Stomach (tissue), 8 donors: ENCODE measurements around the gene ADSS1. TPM values are rescaled to one million over a fixed set of nuclear protein-coding genes. Genes with fewer than 3 reads are reported as not detected.

Experiments used
- polyA plus RNA-seq, 3 donors: library from polyadenylated mRNA; stranded (reverse); fragments of 200-250 nt; gene quantifications; one replicate each; pipeline ENCODE4 v1.2.3, GENCODE V29; 2013
- small RNA-seq, 4 donors: library from RNA; depleted of rRNA; stranded (forward); fragments of <200 nt; gene quantifications; one replicate each; pipeline ENCODE3, GENCODE V24; 2016
- total RNA-seq, 5 donors: library from RNA; depleted of rRNA; stranded (reverse); fragments of >200 nt; gene quantifications; one replicate each; pipeline versions ENCODE4 v1.1.0 to v1.2.3, GENCODE V29; 2014 to 2016
- donor health status: healthy with polysubstance abuse.
- donor health status: Bipolar disorder and iron deficiency.
- donor health status: healthy.

ADSS1 gene
- total and polyA plus RNA-seq, 8 donors, result 7.0 to 59.4 (median 12.3) TPM; not detected in 1

Small RNAs within 50 kb of the gene (small RNA-seq; reads per million reads assigned to genes)
- gene MIR4710, result 0 to 0.53 (median 0) reads per million in 4 donors

Other genes starting within 250 kb of the ADSS1 start
- gene C14orf180, start 144.5 kb upstream of the ADSS1 start, total RNA-seq, result 1 to 10 TPM in 2 of 5 donors, under 1 TPM in 2, not detected in 1; 0.37 to 3.8 (median 1.4) TPM
- gene C14orf180, start 144.5 kb upstream of the ADSS1 start, polyA plus RNA-seq, result under 1 TPM; 0.31 to 0.75 (median 0.40) TPM
- gene TMEM179, start 119.5 kb upstream of the ADSS1 start, total RNA-seq, result 1 to 10 TPM in 1 of 5 donors, under 1 TPM in 2, not detected in 2; 0.58 to 4.6 (median 0.92) TPM
- 1 to 10 TPM in 1 of 3 donors, under 1 TPM in 1, not detected in 1; 0.87 to 1.4 TPM for gene TMEM179, start 119.5 kb upstream of the ADSS1 start, polyA plus RNA-seq
- 100 to 1,000 TPM in 4 of 5 donors, 10 to 100 TPM in 1; 45.9 to 385 (median 184) TPM for gene INF2, start 34.6 kb upstream of the ADSS1 start, total RNA-seq
- 100 to 1,000 TPM in 1 of 3 donors, 10 to 100 TPM in 2; 74.7 to 113 (median 90.3) TPM for gene INF2, start 34.6 kb upstream of the ADSS1 start, polyA plus RNA-seq
- gene SIVA1, start 28.9 kb downstream of the ADSS1 start, total RNA-seq, result 100 to 1,000 TPM in 4 of 5 donors, 10 to 100 TPM in 1; 73.3 to 366 (median 252) TPM
- gene SIVA1, start 28.9 kb downstream of the ADSS1 start, polyA plus RNA-seq, result 100 to 1,000 TPM; 200 to 247 (median 213) TPM
- gene AKT1, start 71.5 kb downstream of the ADSS1 start, total RNA-seq, result 100 to 1,000 TPM in 4 of 5 donors, 10 to 100 TPM in 1; 85.2 to 292 (median 119) TPM
- 100 to 1,000 TPM; 100 to 123 (median 107) TPM for gene AKT1, start 71.5 kb downstream of the ADSS1 start, polyA plus RNA-seq
- 10 to 100 TPM in 3 of 5 donors, 1 to 10 TPM in 2; 4.7 to 59.7 (median 13.2) TPM for gene ZBTB42, start 76.9 kb downstream of the ADSS1 start, total RNA-seq
- gene ZBTB42, start 76.9 kb downstream of the ADSS1 start, polyA plus RNA-seq, result 1 to 10 TPM; 4.6 to 7.9 (median 5.5) TPM
- gene CEP170B, start 141.0 kb downstream of the ADSS1 start, total RNA-seq, result 100 to 1,000 TPM in 1 of 5 donors, 10 to 100 TPM in 4; 12.7 to 483 (median 46.1) TPM
- 10 to 100 TPM in 2 of 3 donors, 1 to 10 TPM in 1; 9.6 to 15.4 (median 13.2) TPM for gene CEP170B, start 141.0 kb downstream of the ADSS1 start, polyA plus RNA-seq
- 1 to 10 TPM in 1 of 5 donors, under 1 TPM in 1, not detected in 3; 0.14 to 2.6 TPM for gene PLD4, start 200.7 kb downstream of the ADSS1 start, total RNA-seq
- gene PLD4, start 200.7 kb downstream of the ADSS1 start, polyA plus RNA-seq, result 1 to 10 TPM in 1 of 3 donors, under 1 TPM in 1, not detected in 1; 0.70 to 1.7 TPM